ENCODE data around the gene CTSC. TPM values are rescaled to one million over a fixed set of nuclear protein-coding genes. Genes with fewer than 3 reads are reported as not detected.

Gene CTSC
- total and polyA plus RNA-seq, 4 donors = 22.7 to 176 (median 77.1) TPM

DNA sequence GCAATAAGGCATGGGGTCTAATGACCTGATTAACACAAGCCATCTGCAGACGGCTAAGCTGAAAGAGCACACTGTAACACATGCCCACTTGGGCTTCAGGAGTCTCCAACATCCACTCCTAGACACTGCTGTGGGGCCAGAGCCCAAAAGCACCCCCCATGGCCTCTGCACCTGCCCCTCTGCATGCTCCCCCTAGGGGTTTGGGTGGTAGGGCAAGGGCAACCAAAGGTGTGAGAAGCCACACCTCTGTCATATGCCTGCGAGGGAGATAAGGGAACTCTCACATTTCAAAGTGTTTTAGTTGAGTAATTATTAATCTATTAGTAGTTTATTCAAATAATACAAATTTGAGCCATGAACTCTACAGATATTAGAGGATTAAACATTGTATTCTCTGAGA lies 30.8 kb downstream of the CTSC start:
- ATAC-seq (ENCODE audit: low FRiP score) = no peak
- Histone ChIP-seq H3K4me1 (ENCODE audit: control insufficient read depth in 1 of 2, insufficient read depth in 2 of 2, low read length in 2 of 2) (peaks cover 2 to 3% of the 10 kb centered on the region in 2 donors), H3K27ac (ENCODE audit: low read depth in 1 of 2, low read length in 2 of 2) (no peak overlapping the region), H3K36me3 (ENCODE audit: control insufficient read depth in 1 of 2, insufficient read depth in 2 of 2, low read length in 1 of 2) (no peaks in the 10 kb centered on the region), H3K4me3 (ENCODE audit: low read length in 2 of 2) (no peak overlapping the region), H3K27me3 (ENCODE audit: control insufficient read depth in 1 of 2, insufficient read depth in 2 of 2, low read length in 1 of 2) (no peaks in the 10 kb centered on the region), H3K9me3 (ENCODE audit: control insufficient read depth, low read length) (no peaks in the 10 kb centered on the region)
- intact Hi-C loops (cut with DNase I) = no loop called here
- no peak for DNase-seq
- 90 to 91% methylated on average over 2 of the region's 2 CpGs for WGBS, 2 donors

DNA sequence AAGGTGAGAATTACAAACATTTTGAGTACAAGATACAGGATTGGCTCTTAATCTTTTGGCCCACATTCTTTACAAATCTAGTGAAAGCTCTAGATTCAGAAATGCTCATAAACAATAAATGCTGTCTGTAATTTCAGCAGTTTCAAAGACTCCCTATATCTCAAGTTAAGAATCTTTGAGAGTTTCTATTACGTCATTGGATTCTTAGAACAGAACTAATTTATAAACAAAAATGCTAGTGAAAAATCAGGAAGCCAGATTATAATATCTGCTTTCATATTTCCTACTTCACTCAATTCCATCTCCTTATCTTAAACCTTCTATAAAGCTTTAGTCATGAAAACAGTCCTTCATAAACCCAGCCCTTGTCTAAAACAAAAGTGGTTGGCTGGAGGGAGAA lies 32.1 kb downstream of the CTSC start:
- Histone ChIP-seq H3K4me1 (ENCODE audit: control insufficient read depth in 1 of 2, insufficient read depth in 2 of 2, low read length in 2 of 2) (peaks cover 0 to 3% of the 10 kb centered on the region in 2 donors), H3K4me3 (ENCODE audit: low read length in 2 of 2) (no peak overlapping the region), H3K27me3 (ENCODE audit: control insufficient read depth in 1 of 2, insufficient read depth in 2 of 2, low read length in 1 of 2) (no peaks in the 10 kb centered on the region), H3K27ac (ENCODE audit: low read depth in 1 of 2, low read length in 2 of 2) (no peak overlapping the region), H3K36me3 (ENCODE audit: control insufficient read depth in 1 of 2, insufficient read depth in 2 of 2, low read length in 1 of 2) (no peaks in the 10 kb centered on the region), H3K9me3 (ENCODE audit: control insufficient read depth, low read length) (no peaks in the 10 kb centered on the region)
- 91 to 93% methylated on average over 1 of the region's 1 CpG for WGBS, 2 donors
- DNase-seq (no peak), ATAC-seq (ENCODE audit: low FRiP score) (no peak)
- intact Hi-C loops (cut with DNase I) = no loop called here

- no peaks in the 10 kb centered on the region for H3K36me3 ChIP-seq (ENCODE audit: control insufficient read depth in 1 of 2, insufficient read depth in 2 of 2, low read length in 1 of 2)
- H3K27me3 ChIP-seq (ENCODE audit: control insufficient read depth in 1 of 2, insufficient read depth in 2 of 2, low read length in 1 of 2) = no peaks in the 10 kb centered on the region
- intact Hi-C loops (cut with DNase I) = no loop called here
- peaks cover 0 to 3% of the 10 kb centered on the region in 2 donors for H3K4me1 ChIP-seq (ENCODE audit: control insufficient read depth in 1 of 2, insufficient read depth in 2 of 2, low read length in 2 of 2)
- H3K27ac ChIP-seq (ENCODE audit: low read depth in 1 of 2, low read length in 2 of 2) = no peak overlapping the region
- no peaks in the 10 kb centered on the region for H3K9me3 ChIP-seq (ENCODE audit: control insufficient read depth, low read length)
- 97 to 100% methylated on average over 1 of the region's 1 CpG for WGBS, 2 donors
- ATAC-seq (ENCODE audit: low FRiP score) (no peak), DNase-seq (no peak)
- H3K4me3 ChIP-seq (ENCODE audit: low read length in 2 of 2) = no peak overlapping the region
These were observed 33.2 kb downstream of the CTSC start for GRCh38 chr11:88304352-88304751.

GRCh38 chr11:88303037-88303436 lies 34.5 kb downstream of the CTSC start:
- no peaks in the 10 kb centered on the region for H3K36me3 ChIP-seq (ENCODE audit: control insufficient read depth in 1 of 2, insufficient read depth in 2 of 2, low read length in 1 of 2)
- H3K27me3 ChIP-seq (ENCODE audit: control insufficient read depth in 1 of 2, insufficient read depth in 2 of 2, low read length in 1 of 2) = no peaks in the 10 kb centered on the region
- ATAC-seq (ENCODE audit: low FRiP score) (no peak), DNase-seq (no peak)
- 95 to 100% methylated on average over 1 of the region's 1 CpG for WGBS, 2 donors
- no peaks in the 10 kb centered on the region for H3K4me1 ChIP-seq (ENCODE audit: control insufficient read depth in 1 of 2, insufficient read depth in 2 of 2, low read length in 2 of 2)
- intact Hi-C loops (cut with DNase I) = no loop called here
- no peaks in the 10 kb centered on the region for H3K9me3 ChIP-seq (ENCODE audit: control insufficient read depth, low read length)
- H3K27ac ChIP-seq (ENCODE audit: low read depth in 1 of 2, low read length in 2 of 2) = no peak overlapping the region
- H3K4me3 ChIP-seq (ENCODE audit: low read length in 2 of 2) = no peak overlapping the region

- no peak overlapping the region for H3K27ac ChIP-seq (ENCODE audit: low read depth in 1 of 2, low read length in 2 of 2)
- no peaks in the 10 kb centered on the region for H3K27me3 ChIP-seq (ENCODE audit: control insufficient read depth in 1 of 2, insufficient read depth in 2 of 2, low read length in 1 of 2)
- H3K36me3 ChIP-seq (ENCODE audit: control insufficient read depth in 1 of 2, insufficient read depth in 2 of 2, low read length in 1 of 2) = no peaks in the 10 kb centered on the region
- H3K4me3 ChIP-seq (ENCODE audit: low read length in 2 of 2) = no peak overlapping the region
- no peak for DNase-seq
- H3K4me1 ChIP-seq (ENCODE audit: control insufficient read depth in 1 of 2, insufficient read depth in 2 of 2, low read length in 2 of 2) = no peaks in the 10 kb centered on the region
- WGBS, 2 donors = 68 to 83% methylated on average over 9 of the region's 9 CpGs
- no peaks in the 10 kb centered on the region for H3K9me3 ChIP-seq (ENCODE audit: control insufficient read depth, low read length)
- no peak for ATAC-seq (ENCODE audit: low FRiP score)
- intact Hi-C loops (cut with DNase I) = no loop called here
These were observed 35.9 kb downstream of the CTSC start for GRCh38 chr11:88301488-88302140.

DNA sequence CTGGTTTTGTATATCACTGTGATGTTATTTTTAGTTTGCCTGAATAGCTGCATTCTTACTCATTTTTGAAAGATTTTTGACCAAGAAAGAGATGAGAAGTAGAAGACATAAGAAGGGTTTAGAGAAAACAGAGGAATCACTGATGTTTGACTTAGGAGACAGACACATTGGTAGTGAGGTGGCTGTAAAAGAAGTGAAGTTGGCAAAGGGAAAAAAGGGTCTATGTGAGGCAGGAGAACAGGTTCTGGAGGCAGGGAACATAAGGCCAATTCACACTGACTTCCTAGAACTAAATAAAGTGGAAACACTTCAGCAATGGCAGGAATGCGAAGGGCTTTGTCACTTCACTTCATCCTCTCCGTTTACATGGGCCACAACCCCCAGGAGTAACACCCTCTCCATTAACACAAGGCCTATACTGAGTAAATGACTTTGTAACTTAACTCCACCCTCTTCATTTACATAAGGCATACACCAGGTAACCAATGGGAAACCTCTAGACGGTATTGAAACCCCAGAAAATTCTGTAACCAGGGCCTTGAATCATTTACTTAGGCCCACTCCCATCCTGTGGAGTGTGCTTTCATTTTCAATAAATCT lies 36.5 kb downstream of the CTSC start:
- 79 to 83% methylated on average over 3 of the region's 3 CpGs for WGBS, 2 donors
- ATAC-seq (ENCODE audit: low FRiP score) (no peak), DNase-seq (no peak)
- Histone ChIP-seq H3K27me3 (ENCODE audit: control insufficient read depth in 1 of 2, insufficient read depth in 2 of 2, low read length in 1 of 2) (no peaks in the 10 kb centered on the region), H3K36me3 (ENCODE audit: control insufficient read depth in 1 of 2, insufficient read depth in 2 of 2, low read length in 1 of 2) (no peaks in the 10 kb centered on the region), H3K4me3 (ENCODE audit: low read length in 2 of 2) (no peak overlapping the region), H3K4me1 (ENCODE audit: control insufficient read depth in 1 of 2, insufficient read depth in 2 of 2, low read length in 2 of 2) (no peaks in the 10 kb centered on the region), H3K27ac (ENCODE audit: low read depth in 1 of 2, low read length in 2 of 2) (no peak overlapping the region), H3K9me3 (ENCODE audit: control insufficient read depth, low read length) (no peaks in the 10 kb centered on the region)
- intact Hi-C loops (cut with DNase I) = no loop called here

DNA sequence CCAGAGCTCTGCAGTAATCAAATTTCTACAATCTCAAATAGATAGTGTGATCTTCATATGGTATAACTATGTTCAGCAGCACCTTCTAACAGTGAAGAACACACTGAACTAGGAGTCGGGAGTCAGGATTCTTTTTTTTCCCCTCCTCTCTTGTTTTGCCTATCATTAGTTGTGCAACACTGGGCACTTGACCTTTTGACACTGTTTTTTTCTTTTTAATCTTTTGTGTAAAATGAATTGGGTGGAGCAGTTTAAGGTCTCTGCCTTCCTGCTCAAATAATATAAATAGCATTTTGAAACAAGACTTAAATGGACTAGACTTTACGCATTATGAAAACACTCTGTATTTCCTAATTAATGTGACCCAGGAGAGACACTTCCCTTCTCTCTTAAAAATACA lies 39.7 kb downstream of the CTSC start:
- Histone ChIP-seq H3K4me1 (ENCODE audit: control insufficient read depth in 1 of 2, insufficient read depth in 2 of 2, low read length in 2 of 2) (no peaks in the 10 kb centered on the region), H3K27ac (ENCODE audit: low read depth in 1 of 2, low read length in 2 of 2) (no peak overlapping the region), H3K36me3 (ENCODE audit: control insufficient read depth in 1 of 2, insufficient read depth in 2 of 2, low read length in 1 of 2) (no peaks in the 10 kb centered on the region), H3K27me3 (ENCODE audit: control insufficient read depth in 1 of 2, insufficient read depth in 2 of 2, low read length in 1 of 2) (no peaks in the 10 kb centered on the region), H3K9me3 (ENCODE audit: control insufficient read depth, low read length) (no peaks in the 10 kb centered on the region), H3K4me3 (ENCODE audit: low read length in 2 of 2) (no peak overlapping the region)
- intact Hi-C loops (cut with DNase I) = no loop called here
- 91 to 92% methylated on average over 2 of the region's 2 CpGs for WGBS, 2 donors
- ATAC-seq (ENCODE audit: low FRiP score) = no peak
- DNase-seq = no peak

DNA sequence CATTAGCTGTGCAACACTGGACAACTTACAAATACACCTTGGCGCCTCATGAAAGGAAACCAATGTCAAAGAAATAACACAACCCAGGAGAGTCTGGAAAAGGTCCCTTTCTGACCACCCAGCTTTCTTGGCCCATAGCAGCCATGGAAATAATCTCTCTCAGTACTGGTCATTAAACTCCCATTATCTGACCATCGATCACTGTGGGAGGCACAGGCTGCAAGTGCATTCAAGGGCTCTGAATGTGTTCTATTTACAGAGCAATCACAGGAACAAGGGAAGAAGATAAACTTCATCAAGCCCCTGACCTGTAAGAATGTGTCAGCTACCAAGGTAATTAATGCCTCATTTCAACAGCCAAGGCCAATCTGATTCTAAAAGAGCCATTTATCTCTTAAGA lies 40.1 kb downstream of the CTSC start:
- no peak overlapping the region for H3K27ac ChIP-seq (ENCODE audit: low read depth in 1 of 2, low read length in 2 of 2)

DNA sequence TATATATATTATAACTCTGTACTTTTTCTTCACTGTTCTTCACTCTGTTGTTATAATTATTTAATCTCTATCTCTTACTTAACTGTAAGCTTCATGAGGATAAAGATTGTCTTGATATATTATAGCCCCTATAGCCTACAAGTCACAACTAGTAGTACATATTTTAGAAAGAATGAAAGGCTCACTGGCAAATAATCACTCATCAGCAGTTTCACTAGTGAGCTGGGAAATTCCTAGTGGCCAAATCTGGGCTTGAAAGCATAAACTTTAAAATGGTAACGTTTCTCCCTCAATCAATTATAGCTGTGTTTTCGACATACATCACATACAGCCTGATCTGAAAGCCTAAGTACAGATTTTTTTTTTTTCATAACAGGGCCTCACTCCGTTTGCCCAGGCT lies 42.5 kb downstream of the CTSC start:
- DNase-seq (no peak), ATAC-seq (ENCODE audit: low FRiP score) (no peak)
- WGBS, 2 donors = 84 to 87% methylated on average over 3 of the region's 3 CpGs
- H3K4me1 ChIP-seq (ENCODE audit: control insufficient read depth in 1 of 2, insufficient read depth in 2 of 2, low read length in 2 of 2) = no peaks in the 10 kb centered on the region
- H3K27me3 ChIP-seq (ENCODE audit: control insufficient read depth in 1 of 2, insufficient read depth in 2 of 2, low read length in 1 of 2) = no peaks in the 10 kb centered on the region
- intact Hi-C loops (cut with DNase I) = no loop called here
- H3K9me3 ChIP-seq (ENCODE audit: control insufficient read depth, low read length) = no peaks in the 10 kb centered on the region
- H3K4me3 ChIP-seq (ENCODE audit: low read length in 2 of 2) = no peak overlapping the region
- H3K27ac ChIP-seq (ENCODE audit: low read depth in 1 of 2, low read length in 2 of 2) = no peak overlapping the region
- H3K36me3 ChIP-seq (ENCODE audit: control insufficient read depth in 1 of 2, insufficient read depth in 2 of 2, low read length in 1 of 2) = no peaks in the 10 kb centered on the region

More for the DNA sequence above, 40.1 kb downstream of the CTSC start:
- no peak for DNase-seq
- no peaks in the 10 kb centered on the region for H3K27me3 ChIP-seq (ENCODE audit: control insufficient read depth in 1 of 2, insufficient read depth in 2 of 2, low read length in 1 of 2)
- no peak overlapping the region for H3K4me3 ChIP-seq (ENCODE audit: low read length in 2 of 2)
- intact Hi-C loops (cut with DNase I) = no loop called here
- no peaks in the 10 kb centered on the region for H3K4me1 ChIP-seq (ENCODE audit: control insufficient read depth in 1 of 2, insufficient read depth in 2 of 2, low read length in 2 of 2)
- no peaks in the 10 kb centered on the region for H3K36me3 ChIP-seq (ENCODE audit: control insufficient read depth in 1 of 2, insufficient read depth in 2 of 2, low read length in 1 of 2)
- 44 to 62% methylated on average over 2 of the region's 2 CpGs for WGBS, 2 donors
- ATAC-seq (ENCODE audit: low FRiP score) = no peak
- H3K9me3 ChIP-seq (ENCODE audit: control insufficient read depth, low read length) = no peaks in the 10 kb centered on the region
